Upper lobe of right lung (tissue), 1 donor: Measurements from ENCODE around the gene CDC42. TPM values are rescaled to one million over a fixed set of nuclear protein-coding genes. Genes with fewer than 3 reads are reported as not detected.
"Not testable (repeated sequence)": the region's sequence is repeated elsewhere in the genome, so short reads cannot be mapped to it uniquely, and the experiment has no call there.

Source experiments
- ATAC-seq: fragments of 200-7000 bp; cut with Tn5 transposase; one replicate; pipeline ENCODE4 v1.9.1; 2020; ENCODE audit warnings: mild to moderate bottlenecking, moderate library complexity
- DNase-seq: peaks from one replicate; pipeline ENCODE4 v3.0.0-alpha.2; 2020
- H3K27ac ChIP-seq: fragments of 200-600 bp; one replicate; pipeline ENCODE4 v1.8.0; 2022
- H3K27me3 ChIP-seq: fragments of 200-600 bp; one replicate; pipeline ENCODE4 v1.8.0; 2022; ENCODE audit warnings: mild to moderate bottlenecking
- H3K36me3 ChIP-seq: fragments of 200-600 bp; one replicate; pipeline ENCODE4 v1.8.0; 2022
- H3K4me1 ChIP-seq: fragments of 200-600 bp; one replicate; pipeline ENCODE4 v1.8.0; 2022
- H3K4me3 ChIP-seq: fragments of 200-600 bp; one replicate; pipeline ENCODE4 v1.8.0; 2022; ENCODE audit warnings: mild to moderate bottlenecking
- H3K9me3 ChIP-seq: fragments of 200-600 bp; one replicate; pipeline ENCODE4 v1.8.0; 2022
- intact Hi-C: fragments of 100-400 bp; cut with DNase I; formaldehyde crosslinking; loops from one replicate; pipeline ENCODE4 v1.11.0; 2022
- long read RNA-seq: library from polyadenylated mRNA; unstranded; transcript quantifications from one replicate; pipeline ENCODE4 v2.0.0, GENCODE V29; 2021
- total RNA-seq: library from RNA; stranded (reverse); fragmentation: NEBNext Ultra II Directional; extraction: Animal tissue kit (Norgen Biotek cat#: 25700); gene quantifications from one replicate; pipeline ENCODE4 v1.2.1, GENCODE V29; 2021
- TF ChIP-seq, protein P1 (sequence below): fragments of 200-600 bp; IDR thresholded peaks from one replicate; pipeline ENCODE4 v1.8.0; 2022; ENCODE audit warnings: antibody characterized with exemption
- donor health status: DM: no; HTN: yes; CAD: no; lungs with severe emphysema.

Gene CDC42
- total RNA-seq, result 234 TPM
- long read RNA-seq, partial matches to known transcripts, result 2 of 28 reads
- long read RNA-seq, other reads (novel, unspliced or antisense), result 24 of 28 reads

DNA sequence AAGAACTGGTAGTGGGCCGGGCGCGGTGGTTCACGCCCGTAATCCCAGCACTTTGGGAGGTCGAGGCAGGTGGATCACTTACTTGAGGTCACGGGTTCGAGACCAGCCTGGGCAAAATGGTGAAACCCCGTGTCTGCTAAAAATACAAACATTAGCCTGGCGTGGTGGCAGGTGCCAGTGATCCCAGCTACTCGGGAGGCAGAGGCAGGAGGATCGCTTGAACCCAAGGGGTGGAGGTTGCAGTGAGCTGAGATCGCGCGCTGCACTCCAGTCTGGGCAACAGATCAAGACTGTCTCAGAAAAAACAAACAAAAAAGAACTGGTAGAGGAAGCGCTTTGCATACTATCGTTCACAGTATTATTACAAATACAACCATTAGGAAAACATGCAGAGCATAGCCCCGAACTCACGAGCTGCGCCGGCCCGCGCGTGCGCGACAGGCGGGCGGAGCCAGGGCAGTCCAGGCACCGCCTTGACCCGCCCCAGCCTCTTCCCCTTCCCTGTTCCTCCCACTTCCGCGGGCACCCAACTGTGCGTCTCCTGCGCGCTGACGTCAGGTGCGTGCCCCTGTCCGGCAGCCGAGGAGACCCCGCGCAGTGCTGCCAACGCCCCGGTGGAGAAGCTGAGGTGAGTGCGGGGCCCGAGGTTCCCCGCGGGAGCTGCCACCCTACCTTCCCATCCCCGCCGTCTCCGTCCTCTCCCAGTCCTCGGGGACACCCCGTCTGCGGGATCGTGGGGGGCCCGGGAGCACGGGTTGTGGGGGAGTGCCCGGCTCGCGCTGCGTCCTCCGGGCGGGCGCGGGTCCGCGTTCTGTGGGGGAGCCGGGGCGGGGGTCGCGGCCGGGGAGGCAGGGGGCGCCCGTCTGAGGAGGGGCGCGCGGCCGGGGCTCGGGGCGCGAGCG is at the start of gene CDC42:
Gene CDC42, plus strand, starts transcription at position 595 of the 902 bp plus-strand sequence. CDS start 25,770 bp downstream, outside the sequence.
- H3K27me3 ChIP-seq, result no peaks in the 10 kb centered on the region
- ATAC-seq (peak; percentile 98), DNase-seq (peak; percentile 99)
- TF ChIP-seq, protein P1, sequence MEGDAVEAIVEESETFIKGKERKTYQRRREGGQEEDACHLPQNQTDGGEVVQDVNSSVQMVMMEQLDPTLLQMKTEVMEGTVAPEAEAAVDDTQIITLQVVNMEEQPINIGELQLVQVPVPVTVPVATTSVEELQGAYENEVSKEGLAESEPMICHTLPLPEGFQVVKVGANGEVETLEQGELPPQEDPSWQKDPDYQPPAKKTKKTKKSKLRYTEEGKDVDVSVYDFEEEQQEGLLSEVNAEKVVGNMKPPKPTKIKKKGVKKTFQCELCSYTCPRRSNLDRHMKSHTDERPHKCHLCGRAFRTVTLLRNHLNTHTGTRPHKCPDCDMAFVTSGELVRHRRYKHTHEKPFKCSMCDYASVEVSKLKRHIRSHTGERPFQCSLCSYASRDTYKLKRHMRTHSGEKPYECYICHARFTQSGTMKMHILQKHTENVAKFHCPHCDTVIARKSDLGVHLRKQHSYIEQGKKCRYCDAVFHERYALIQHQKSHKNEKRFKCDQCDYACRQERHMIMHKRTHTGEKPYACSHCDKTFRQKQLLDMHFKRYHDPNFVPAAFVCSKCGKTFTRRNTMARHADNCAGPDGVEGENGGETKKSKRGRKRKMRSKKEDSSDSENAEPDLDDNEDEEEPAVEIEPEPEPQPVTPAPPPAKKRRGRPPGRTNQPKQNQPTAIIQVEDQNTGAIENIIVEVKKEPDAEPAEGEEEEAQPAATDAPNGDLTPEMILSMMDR, result no peak
- H3K4me1 ChIP-seq, result peaks cover 34% of the 10 kb centered on the region
- H3K36me3 ChIP-seq, result no peaks in the 10 kb centered on the region
- intact Hi-C loops, result no loop called here
- H3K4me3 ChIP-seq, result peak within 1 kb of the TSS; percentile 89
- peak within 1 kb of the TSS; percentile 98 for H3K27ac ChIP-seq
- no peaks in the 10 kb centered on the region for H3K9me3 ChIP-seq

DNA sequence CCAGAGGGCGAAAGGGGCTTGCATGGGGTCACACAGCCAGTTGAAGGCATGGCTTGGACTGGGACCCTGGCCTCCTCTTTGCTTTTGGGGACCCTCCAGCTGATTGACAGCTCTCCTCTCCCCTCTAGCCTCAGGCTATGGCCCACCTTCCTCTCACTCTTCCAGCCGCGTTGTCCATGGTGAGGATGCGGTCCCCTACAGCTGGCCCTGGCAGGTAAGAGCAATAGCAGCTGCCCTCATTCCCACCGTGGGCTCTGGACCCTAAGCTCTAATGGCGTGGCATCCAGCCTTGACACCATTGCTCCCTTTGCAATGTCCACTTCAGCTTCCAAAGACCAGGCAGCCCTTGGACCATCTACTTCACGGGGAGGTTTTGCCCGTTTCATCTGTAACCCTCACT is 49.6 kb upstream of the CDC42 start:
- H3K36me3 ChIP-seq, H3K27me3 ChIP-seq, H3K9me3 ChIP-seq, H3K4me3 ChIP-seq, DNase-seq, intact Hi-C loops, H3K27ac ChIP-seq, ATAC-seq, H3K4me1 ChIP-seq: not testable (repeated sequence)

DNA sequence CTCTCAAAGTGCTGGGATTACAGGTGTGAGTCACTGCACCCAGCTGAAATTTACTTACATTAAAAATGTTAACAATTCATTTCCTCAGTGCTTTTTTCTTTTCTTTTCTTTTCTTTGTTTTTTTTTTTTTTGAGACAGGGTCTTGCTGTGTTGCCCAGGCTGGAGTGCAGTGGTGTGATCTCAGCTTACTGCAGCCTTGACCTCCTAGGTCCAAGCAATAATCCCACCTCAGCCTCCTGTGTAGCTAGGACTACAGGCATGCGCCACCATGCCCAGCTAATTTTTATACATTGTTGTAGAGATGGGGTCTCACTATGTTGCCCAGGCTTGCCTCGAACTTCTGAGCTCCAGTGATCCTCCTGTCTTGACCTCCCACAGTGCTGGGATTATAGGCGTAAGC is 48.5 kb upstream of the CDC42 start:
- intact Hi-C loops, ATAC-seq, H3K36me3 ChIP-seq, DNase-seq, H3K4me1 ChIP-seq, H3K4me3 ChIP-seq, H3K27me3 ChIP-seq, H3K9me3 ChIP-seq, H3K27ac ChIP-seq: not testable (repeated sequence)

DNA sequence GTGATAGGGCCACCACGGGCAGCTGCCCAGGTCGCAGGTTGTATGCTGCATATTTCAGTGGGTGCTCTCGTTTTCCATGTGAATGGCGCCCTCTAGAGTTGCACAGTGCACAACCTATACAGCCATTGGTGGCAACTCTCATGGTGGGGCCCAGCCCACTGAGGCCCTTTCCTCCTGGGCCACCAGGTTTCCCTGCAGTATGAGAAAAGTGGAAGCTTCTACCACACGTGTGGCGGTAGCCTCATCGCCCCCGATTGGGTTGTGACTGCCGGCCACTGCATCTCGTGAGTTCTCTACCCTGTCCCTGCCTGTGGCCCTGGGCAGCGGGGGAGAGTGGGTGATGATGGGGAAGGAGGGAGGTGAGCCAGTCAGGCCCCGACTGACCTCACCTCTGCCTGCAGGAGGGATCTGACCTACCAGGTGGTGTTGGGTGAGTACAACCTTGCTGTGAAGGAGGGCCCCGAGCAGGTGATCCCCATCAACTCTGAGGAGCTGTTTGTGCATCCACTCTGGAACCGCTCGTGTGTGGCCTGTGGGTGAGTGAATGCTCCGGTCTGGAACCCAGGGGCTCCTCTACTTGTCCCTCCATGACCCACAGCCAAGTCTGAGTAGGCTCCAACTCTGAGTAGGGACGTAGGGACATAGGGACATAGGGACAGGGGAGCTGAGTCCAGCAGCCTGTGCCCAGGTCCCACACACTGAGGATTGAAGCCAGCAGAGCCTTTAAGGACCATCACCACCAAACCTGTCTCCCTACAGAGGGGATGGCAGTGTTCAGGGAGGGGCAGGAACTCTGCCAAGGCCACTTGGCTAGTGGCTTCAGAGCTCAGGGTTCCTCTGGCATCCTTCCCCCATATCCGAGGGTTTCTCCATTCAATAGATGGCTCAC is 47.0 kb upstream of the CDC42 start:
- H3K4me1 ChIP-seq, H3K9me3 ChIP-seq, H3K27me3 ChIP-seq, H3K4me3 ChIP-seq, DNase-seq, intact Hi-C loops, H3K36me3 ChIP-seq, H3K27ac ChIP-seq: not testable (repeated sequence)
- ATAC-seq, result peak; percentile 83
- TF ChIP-seq, protein P1, result peak; percentile 35

DNA sequence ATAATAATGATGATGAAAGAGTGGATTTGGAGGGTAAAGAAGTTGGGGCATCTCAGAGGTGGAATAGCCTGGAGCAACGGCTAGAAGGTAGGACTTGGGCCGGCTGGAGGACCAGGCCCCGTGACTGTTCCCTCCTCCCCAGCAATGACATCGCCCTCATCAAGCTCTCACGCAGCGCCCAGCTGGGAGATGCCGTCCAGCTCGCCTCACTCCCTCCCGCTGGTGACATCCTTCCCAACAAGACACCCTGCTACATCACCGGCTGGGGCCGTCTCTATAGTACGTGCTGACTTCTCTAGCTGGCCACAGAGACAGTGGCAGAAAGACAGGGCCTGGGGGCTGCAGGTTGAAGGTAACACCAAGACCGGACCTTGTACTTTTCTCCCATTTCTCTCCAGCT is 45.8 kb upstream of the CDC42 start:
- DNase-seq, intact Hi-C loops: not testable (repeated sequence)

DNA sequence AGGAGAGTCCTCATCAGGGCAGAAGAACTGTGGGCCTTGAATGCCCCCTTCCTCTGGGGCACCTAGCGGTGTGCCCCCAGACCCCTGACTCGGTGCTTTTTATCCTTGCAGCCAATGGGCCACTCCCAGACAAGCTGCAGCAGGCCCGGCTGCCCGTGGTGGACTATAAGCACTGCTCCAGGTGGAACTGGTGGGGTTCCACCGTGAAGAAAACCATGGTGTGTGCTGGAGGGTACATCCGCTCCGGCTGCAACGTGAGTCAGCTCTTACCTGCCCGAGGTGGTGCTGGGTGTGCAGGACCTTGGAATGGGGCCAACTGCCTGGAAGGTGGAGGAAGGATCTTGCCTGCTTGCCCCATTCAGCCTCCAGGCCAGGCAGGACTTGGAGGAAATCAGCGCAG is 45.2 kb upstream of the CDC42 start:
- H3K9me3 ChIP-seq, H3K27ac ChIP-seq, DNase-seq, H3K27me3 ChIP-seq, H3K4me3 ChIP-seq, intact Hi-C loops, H3K36me3 ChIP-seq, H3K4me1 ChIP-seq, ATAC-seq: not testable (repeated sequence)

More for the DNA sequence above, 45.8 kb upstream of the CDC42 start:
- not testable (repeated sequence) for H3K27ac ChIP-seq, H3K4me3 ChIP-seq, H3K36me3 ChIP-seq, H3K27me3 ChIP-seq, ATAC-seq, H3K4me1 ChIP-seq, H3K9me3 ChIP-seq

DNA sequence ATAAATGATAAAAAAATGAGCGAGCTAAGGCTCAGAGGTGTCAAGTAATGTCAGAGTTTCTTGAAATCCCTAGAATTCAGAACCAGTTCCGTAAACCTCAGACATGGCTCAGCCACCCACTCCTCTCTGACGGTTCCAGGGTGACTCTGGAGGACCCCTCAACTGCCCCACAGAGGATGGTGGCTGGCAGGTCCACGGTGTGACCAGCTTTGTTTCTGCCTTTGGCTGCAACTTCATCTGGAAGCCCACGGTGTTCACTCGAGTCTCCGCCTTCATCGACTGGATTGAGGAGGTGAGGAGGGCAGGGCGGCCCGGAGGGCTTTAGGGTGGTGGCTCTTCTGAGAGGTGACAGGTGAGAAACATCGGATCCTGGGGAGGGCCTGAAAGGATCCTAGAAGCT is 42.9 kb upstream of the CDC42 start:
- H3K9me3 ChIP-seq, H3K4me1 ChIP-seq, H3K36me3 ChIP-seq, ATAC-seq, intact Hi-C loops, H3K27ac ChIP-seq, DNase-seq, H3K4me3 ChIP-seq, H3K27me3 ChIP-seq: not testable (repeated sequence)

DNA sequence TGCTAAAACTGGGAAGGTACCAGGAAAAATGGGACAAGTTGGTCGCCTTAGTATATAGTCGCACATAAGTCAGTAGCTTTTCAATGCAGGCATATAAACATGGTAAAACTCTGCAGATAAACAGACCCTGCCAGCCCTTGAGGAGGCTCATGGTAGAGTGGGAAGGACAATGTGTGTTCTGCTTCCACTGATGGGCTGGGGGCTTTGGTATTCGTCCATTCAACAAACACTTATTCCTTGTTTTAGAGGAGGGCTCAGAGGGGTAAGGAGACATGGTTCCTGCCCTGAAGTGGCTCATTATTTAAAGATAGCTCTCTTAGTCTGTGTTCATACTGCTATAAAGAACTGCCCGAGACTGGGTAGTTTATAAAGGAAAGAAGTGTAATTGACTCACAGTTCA is 39.8 kb upstream of the CDC42 start:
- H3K9me3 ChIP-seq, H3K27ac ChIP-seq, DNase-seq, H3K27me3 ChIP-seq, H3K36me3 ChIP-seq, H3K4me1 ChIP-seq, H3K4me3 ChIP-seq, intact Hi-C loops, ATAC-seq: not testable (repeated sequence)

DNA sequence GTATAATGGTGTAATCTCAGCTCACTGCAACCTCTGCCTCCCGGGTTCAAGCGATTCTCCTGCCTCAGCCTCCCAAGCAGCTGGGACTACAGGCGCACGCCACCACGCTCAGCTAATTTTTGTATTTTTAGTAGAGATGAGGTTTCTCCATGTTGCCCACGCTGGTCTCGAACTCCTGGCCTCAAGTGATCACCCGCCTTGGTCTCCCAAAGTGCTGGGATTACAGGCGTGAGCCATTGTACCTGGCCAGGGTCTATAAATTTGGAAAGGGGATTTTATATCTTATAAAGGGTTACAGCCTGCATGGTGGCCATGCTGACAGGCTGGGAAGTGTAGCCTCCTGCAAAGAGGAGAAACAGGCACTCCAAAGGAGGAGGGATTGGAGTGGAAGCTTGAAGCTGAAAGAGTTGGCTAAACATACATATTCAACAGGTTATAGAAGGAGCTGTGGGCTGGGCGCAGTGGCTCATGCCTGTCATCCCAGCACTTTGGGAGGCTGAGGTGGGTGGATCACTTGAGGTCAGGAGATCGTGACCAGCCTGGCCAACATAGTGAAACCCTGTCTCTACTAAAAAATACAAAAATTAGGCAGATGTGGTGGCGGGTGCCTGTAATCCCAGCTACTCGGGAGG is 37.8 kb upstream of the CDC42 start:
- H3K36me3 ChIP-seq, H3K4me3 ChIP-seq, DNase-seq, H3K27ac ChIP-seq, H3K4me1 ChIP-seq, H3K27me3 ChIP-seq, H3K9me3 ChIP-seq, ATAC-seq, intact Hi-C loops: not testable (repeated sequence)
